Measurements from ENCODE around the gene ERVH48-1. TPM values are rescaled to one million over a fixed set of nuclear protein-coding genes. Genes with fewer than 3 reads are reported as not detected.

Gene ERVH48-1
- polyA plus RNA-seq (2011; rRNA removed) = not detected in 2 replicates
- not detected in 2 replicates for polyA plus RNA-seq (2012; cell fraction: cytosol; rRNA removed)
- not detected in 2 replicates for polyA plus RNA-seq (2012; cell fraction: nucleus; rRNA removed)
- polyA plus RNA-seq (2017; fragmentation: RNase III; extraction: RNeasy Plus Mini Kit Qiagen cat#74134 plus additional on column Dnase treatment) = not detected in 3 replicates
- polyA minus RNA-seq (2011; rRNA and poly(A)+ RNA removed) = not detected in 2 replicates

DNA sequence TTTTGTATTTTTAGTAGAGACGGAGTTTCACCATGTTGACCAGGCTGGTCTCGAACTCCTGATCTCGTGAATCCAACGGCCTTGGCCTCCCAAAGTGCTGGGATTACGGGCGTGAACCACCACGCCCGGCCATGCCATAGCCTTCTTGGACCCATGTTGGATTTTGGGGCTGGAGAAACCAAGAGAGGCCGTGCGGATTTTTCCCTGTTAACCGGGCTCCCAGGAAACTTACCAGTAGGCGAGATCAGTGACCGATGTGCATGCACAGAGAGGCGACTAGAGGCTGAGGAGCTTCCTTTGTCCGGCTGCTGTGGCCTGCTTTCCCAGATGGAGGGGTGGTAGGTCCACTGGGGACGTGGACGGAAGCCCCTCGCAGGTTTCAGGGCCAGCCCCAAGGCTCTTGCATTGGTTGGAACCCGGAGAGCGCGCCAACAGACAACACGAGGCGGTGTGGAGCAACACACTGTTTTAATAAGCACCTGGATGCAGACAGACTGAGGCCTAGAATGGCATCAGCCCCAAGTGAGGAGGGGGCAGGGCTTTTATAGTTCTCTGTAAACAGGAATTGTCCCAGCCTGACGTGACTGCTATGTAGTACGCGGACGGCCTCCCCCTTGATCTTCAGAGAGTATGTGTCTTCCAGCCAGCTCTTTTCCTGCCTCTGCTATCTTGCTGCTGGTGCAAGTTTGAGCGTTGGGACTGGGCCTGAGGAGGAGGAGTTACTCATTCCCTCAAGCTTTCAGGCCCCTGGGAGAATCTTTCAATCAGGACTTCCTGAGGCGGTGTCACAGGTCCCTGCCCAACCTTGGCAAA, at the start of gene ERVH48-1:
ERVH48-1 (minus strand) TSS at position 517 of the 813 bp plus-strand sequence. CDS start 6,624 bp downstream, outside the sequence.
- ATAC-seq (no peak), DNase-seq (ENCODE audit: low read depth in 1 of 2, low spot score in 1 of 2) (no peak), FAIRE-seq (no peak)
- Histone ChIP-seq H3K4me2 (no peak within 1 kb of the TSS), H3K4me1 (peaks cover 6% of the 10 kb centered on the region; the same call in 1 of the 3 replicates), H3K9me3 (no peaks in the 10 kb centered on the region), H3K4me3 (no peak within 1 kb of the TSS), H3K27ac (peak within 1 kb of the TSS in 1 of 2 experiments; percentile 86; a peak in 3 of 6 replicates)
- POLR2A ChIA-PET = no interaction called here
- WGBS (ENCODE audit: missing lambda C conversion rate) = 94% methylated on average over 15 of the region's 29 CpGs
- CTCF ChIA-PET = interaction anchor here (0.6 kb wide), 1 partner anchor 87 kb away, joined by 3 read pairs; no protein-coding TSS in a partner anchor
- TF ChIP-seq RAD21 (conservative IDR thresholded peaks at IDR 0.05 in 1 of 2, IDR thresholded peaks at IDR 0.05 in 1 of 2) = no peak
- TF ChIP-seq NPAS2 (CRISPR knock-in tag; IDR thresholded peaks at IDR 0.05; ENCODE audit: borderline replicate concordance) = no peak
- no peak for TF ChIP-seq POLR2AphosphoS2 (conservative IDR thresholded peaks at IDR 0.05; ENCODE audit: low read length)
- no peak for TF ChIP-seq CHD4 (IDR thresholded peaks at IDR 0.05; ENCODE audit: borderline replicate concordance)
- TF ChIP-seq MYC (IDR thresholded peaks at IDR 0.05; ENCODE audit: borderline replicate concordance, low read length) = no peak

- no CpG with 5 or more reads among the region's 106 CpGs for WGBS (ENCODE audit: missing lambda C conversion rate)
- ATAC-seq (peak; percentile 93 to 94), FAIRE-seq (no peak), DNase-seq (ENCODE audit: low read depth in 1 of 2, low spot score in 1 of 2) (peak; percentile 84 to 98)
- Histone ChIP-seq H3K4me1 (peaks cover 14% of the 10 kb centered on the region; the same call in 2 of the 3 replicates), H3K27ac (peak within 1 kb of the TSS; percentile 99 to 100), H3K4me3 (peak within 1 kb of the TSS; percentile 91), H3K4me2 (peak within 1 kb of the TSS; percentile 91), H3K9me3 (no peaks in the 10 kb centered on the region)
- POLR2A ChIA-PET = interaction anchor here (1.0 kb wide), 2 partner anchors 23 to 82 kb away, joined by 3 to 5 read pairs; partner anchors contain the start of gene NDUFV3
- CTCF ChIA-PET = no interaction called here
- no peak for TF ChIP-seq CHD2 (IDR thresholded peaks at IDR 0.05; ENCODE audit: low read length, partially characterized antibody)
- TF ChIP-seq NR3C1 (IDR thresholded peaks at IDR 0.05) = no peak
- no peak for TF ChIP-seq POLR2AphosphoS2 (conservative IDR thresholded peaks at IDR 0.05; ENCODE audit: low read length)
- TF ChIP-seq CBX8 (IDR thresholded peaks at IDR 0.05) = no peak
- no peak for TF ChIP-seq ATOH8 (CRISPR knock-in tag; IDR thresholded peaks at IDR 0.05; ENCODE audit: low read depth)
- TF ChIP-seq RFX5 (IDR thresholded peaks at IDR 0.05) = no peak
- TF ChIP-seq MAFK (IDR thresholded peaks at IDR 0.05; ENCODE audit: partially characterized antibody) = no peak
- no peak for TF ChIP-seq RARB (CRISPR knock-in tag; IDR thresholded peaks at IDR 0.05)
- TF ChIP-seq, protein P1, sequence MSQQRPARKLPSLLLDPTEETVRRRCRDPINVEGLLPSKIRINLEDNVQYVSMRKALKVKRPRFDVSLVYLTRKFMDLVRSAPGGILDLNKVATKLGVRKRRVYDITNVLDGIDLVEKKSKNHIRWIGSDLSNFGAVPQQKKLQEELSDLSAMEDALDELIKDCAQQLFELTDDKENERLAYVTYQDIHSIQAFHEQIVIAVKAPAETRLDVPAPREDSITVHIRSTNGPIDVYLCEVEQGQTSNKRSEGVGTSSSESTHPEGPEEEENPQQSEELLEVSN (IDR thresholded peaks at IDR 0.05; ENCODE audit: borderline replicate concordance, low read depth) = peak; percentile 74; the same call in 1 of the 2 replicates
- TF ChIP-seq ELK1 (IDR thresholded peaks at IDR 0.05; ENCODE audit: low read depth, low read length) = no peak
- TF ChIP-seq HEYL (CRISPR knock-in tag; IDR thresholded peaks at IDR 0.05) = no peak
- no peak for TF ChIP-seq TFCP2L1 (CRISPR knock-in tag; IDR thresholded peaks at IDR 0.05)
- TF ChIP-seq BHLHE40 (IDR thresholded peaks at IDR 0.05; ENCODE audit: low read depth, low read length) = peak; percentile 91
- no peak for TF ChIP-seq ZNF302 (CRISPR knock-in tag; IDR thresholded peaks at IDR 0.05)
- TF ChIP-seq HDAC2 (IDR thresholded peaks at IDR 0.05) = no peak
- TF ChIP-seq JUNB (IDR thresholded peaks at IDR 0.05) = no peak
- no peak for TF ChIP-seq EHF (CRISPR knock-in tag; IDR thresholded peaks at IDR 0.05)
- TF ChIP-seq HOXA7 (CRISPR knock-in tag; IDR thresholded peaks at IDR 0.05) = no peak
- TF ChIP-seq JUN (IDR thresholded peaks at IDR 0.05) = no peak
- peak; percentile 53; the same call in 1 of the 2 replicates for TF ChIP-seq MAX (IDR thresholded peaks at IDR 0.05)
- no peak for TF ChIP-seq SREBF2 (IDR thresholded peaks at IDR 0.05)
- TF ChIP-seq RAD21 (conservative IDR thresholded peaks at IDR 0.05 in 1 of 2, IDR thresholded peaks at IDR 0.05 in 1 of 2) = no peak
- no peak for TF ChIP-seq CHD4 (IDR thresholded peaks at IDR 0.05; ENCODE audit: borderline replicate concordance)
- no peak for TF ChIP-seq CBX2 (IDR thresholded peaks at IDR 0.05; ENCODE audit: borderline replicate concordance, low read depth)
- TF ChIP-seq ESRRA (IDR thresholded peaks at IDR 0.05; ENCODE audit: borderline replicate concordance, low read length) = no peak
- TF ChIP-seq HES2 (IDR thresholded peaks at IDR 0.05) = no peak
- TF ChIP-seq PHF8 (IDR thresholded peaks at IDR 0.05; ENCODE audit: borderline replicate concordance, low read depth) = peak; percentile 53; the same call in 1 of the 2 replicates
- TF ChIP-seq POLR2A (IDR thresholded peaks at IDR 0.05; ENCODE audit: low read length) = peak; percentile 8; the same call in 1 of the 2 replicates
- TF ChIP-seq, protein P2, sequence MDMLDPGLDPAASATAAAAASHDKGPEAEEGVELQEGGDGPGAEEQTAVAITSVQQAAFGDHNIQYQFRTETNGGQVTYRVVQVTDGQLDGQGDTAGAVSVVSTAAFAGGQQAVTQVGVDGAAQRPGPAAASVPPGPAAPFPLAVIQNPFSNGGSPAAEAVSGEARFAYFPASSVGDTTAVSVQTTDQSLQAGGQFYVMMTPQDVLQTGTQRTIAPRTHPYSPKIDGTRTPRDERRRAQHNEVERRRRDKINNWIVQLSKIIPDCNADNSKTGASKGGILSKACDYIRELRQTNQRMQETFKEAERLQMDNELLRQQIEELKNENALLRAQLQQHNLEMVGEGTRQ (IDR thresholded peaks at IDR 0.05) = peak; percentile 60
These were observed 48.8 kb upstream of the ERVH48-1 start, which contains the start of gene PKNOX1 for GRCh38 chr21:42973991-42974831. Gene PKNOX1, plus strand, starts transcription at chr21:42974562. Its CDS starts 29,820 bp downstream, at chr21:43004382.
